OCI-LY3 (cell line): ENCODE measurements around the gene SPECC1.

Experiments used
- H2AFZ ChIP-seq: fragments of 200-600, 300-600 bp; shearing (Covaris generic); 2 replicates; pipeline ENCODE4 v1.6.0; 2014; ENCODE audit warnings: antibody characterized with exemption, low read depth, low read length
- H3K27ac ChIP-seq: fragments of 200-600, 300-600 bp; sonication (generic); 2 replicates; pipeline ENCODE4 v1.5.1; 2014; ENCODE audit warnings: mild to moderate bottlenecking, low read length, moderate library complexity, mixed read lengths
- H3K27me3 ChIP-seq: fragments of 200-600, 300-600 bp; sonication (generic); 2 replicates; pipeline ENCODE4 v1.6.1; 2014; ENCODE audit warnings: low read depth, low read length, mixed read lengths
- H3K36me3 ChIP-seq: fragments of 200-600, 300-600 bp; sonication (generic); replicated peaks from 2 replicates; pipeline ENCODE3; 2014; ENCODE audit warnings: low read depth, low read length, mixed read lengths
- H3K4me1 ChIP-seq: fragments of 300-600, 200-600 bp; sonication (generic); 2 replicates; pipeline ENCODE4 v1.6.1; 2014; ENCODE audit warnings: low read length, mixed read lengths
- H3K4me2 ChIP-seq: fragments of 200-600, 300-600 bp; sonication (generic); 2 replicates; pipeline ENCODE4 v1.6.1; 2014; ENCODE audit warnings: low read length, mixed read lengths
- H3K4me3 ChIP-seq: fragments of 300-600, 200-600 bp; sonication (generic); 2 replicates; pipeline ENCODE4 v1.5.1; 2014; ENCODE audit warnings: antibody characterized with exemption, mild to moderate bottlenecking, low read length, moderate library complexity
- H3K79me2 ChIP-seq: fragments of 300-600, 200-600 bp; shearing (Covaris generic); 2 replicates; pipeline ENCODE4 v1.6.1; 2014; ENCODE audit warnings: mild to moderate bottlenecking, low read length, mixed read lengths
- H3K9ac ChIP-seq: fragments of 300-600, 200-600 bp; shearing (Covaris generic); 2 replicates; pipeline ENCODE4 v1.6.0; 2014; ENCODE audit warnings: mild to moderate bottlenecking, low read length, moderate library complexity
- H3K9me3 ChIP-seq: fragments of 200-600, 300-600 bp; shearing (Covaris generic); 2 replicates; pipeline ENCODE4 v1.6.1; 2014; ENCODE audit warnings: low read length, mixed read lengths; ENCODE audit not compliant: insufficient read depth
- H4K20me1 ChIP-seq: fragments of 200-600, 300-600 bp; sonication (generic); 2 replicates; pipeline ENCODE4 v1.6.1; 2016; ENCODE audit warnings: low read length, mixed read lengths; ENCODE audit not compliant: insufficient read depth
- CTCF ChIP-seq: fragments of 200-600, 300-600 bp; sonication (generic); IDR thresholded peaks from 2 replicates; pipeline ENCODE4 v1.5.1; 2014; ENCODE audit warnings: antibody characterized with exemption, low read length, low read depth
- EZH2phosphoT487 ChIP-seq: fragments of 200-600 bp; shearing (Covaris generic); IDR thresholded peaks from 2 replicates; pipeline ENCODE4 v1.6.1; 2018; ENCODE audit warnings: antibody characterized with exemption, mixed run types, low read depth

SPECC1 gene

GRCh38 chr17:20063665-20064648 is 54.8 kb downstream of the SPECC1 start:
- H3K4me1 ChIP-seq = peaks cover 42% of the 10 kb centered on the region
- H3K4me3 ChIP-seq = peak overlapping the region; percentile 69
- no peaks in the 10 kb centered on the region for H3K27me3 ChIP-seq
- no peaks in the 10 kb centered on the region for H3K9me3 ChIP-seq
- no peaks in the 10 kb centered on the region for H3K79me2 ChIP-seq
- no peak for TF ChIP-seq CTCF
- no peak for TF ChIP-seq EZH2phosphoT487
- H3K27ac ChIP-seq = peak overlapping the region; percentile 100
- H3K4me2 ChIP-seq = peak overlapping the region; percentile 86
- H3K36me3 ChIP-seq = no peaks in the 10 kb centered on the region
- no peaks in the 10 kb centered on the region for H4K20me1 ChIP-seq
- peak overlapping the region; percentile 76 for H3K9ac ChIP-seq
- H2AFZ ChIP-seq = no peak overlapping the region

- Histone ChIP-seq H3K4me2 (no peak overlapping the region), H3K4me1 (peaks cover 29% of the 10 kb centered on the region), H2AFZ (no peak overlapping the region), H3K36me3 (no peaks in the 10 kb centered on the region), H4K20me1 (no peaks in the 10 kb centered on the region), H3K27me3 (no peaks in the 10 kb centered on the region), H3K9ac (no peak overlapping the region), H3K4me3 (no peak overlapping the region), H3K9me3 (no peaks in the 10 kb centered on the region), H3K27ac (no peak overlapping the region), H3K79me2 (no peaks in the 10 kb centered on the region)
- TF ChIP-seq CTCF (no peak), EZH2phosphoT487 (no peak)
These were observed 57.1 kb downstream of the SPECC1 start for GRCh38 chr17:20066253-20066652.

GRCh38 chr17:20067711-20068110 is 58.6 kb downstream of the SPECC1 start:
- H4K20me1 ChIP-seq = no peaks in the 10 kb centered on the region
- H3K4me3 ChIP-seq = no peak overlapping the region
- no peaks in the 10 kb centered on the region for H3K79me2 ChIP-seq
- no peak overlapping the region for H3K27ac ChIP-seq
- no peak overlapping the region for H3K9ac ChIP-seq
- no peak overlapping the region for H2AFZ ChIP-seq
- TF ChIP-seq EZH2phosphoT487 = no peak
- TF ChIP-seq CTCF = no peak
- no peaks in the 10 kb centered on the region for H3K36me3 ChIP-seq
- H3K4me2 ChIP-seq = no peak overlapping the region
- no peaks in the 10 kb centered on the region for H3K9me3 ChIP-seq
- H3K4me1 ChIP-seq = peaks cover 34% of the 10 kb centered on the region
- H3K27me3 ChIP-seq = no peaks in the 10 kb centered on the region

GRCh38 chr17:20068445-20068844 is 59.3 kb downstream of the SPECC1 start:
- Histone ChIP-seq H3K36me3 (no peaks in the 10 kb centered on the region), H2AFZ (no peak overlapping the region), H3K27me3 (no peaks in the 10 kb centered on the region), H3K9ac (no peak overlapping the region), H3K27ac (no peak overlapping the region), H4K20me1 (no peaks in the 10 kb centered on the region), H3K79me2 (no peaks in the 10 kb centered on the region), H3K4me1 (peaks cover 34% of the 10 kb centered on the region), H3K9me3 (no peaks in the 10 kb centered on the region), H3K4me3 (no peak overlapping the region), H3K4me2 (no peak overlapping the region)
- TF ChIP-seq CTCF (no peak), EZH2phosphoT487 (no peak)
